ENCODE data around the gene SLC35G4.
"Not testable (repeated sequence)": the region's sequence is repeated elsewhere in the genome, so short reads cannot be mapped to it uniquely, and the experiment has no call there.

Gene SLC35G4

DNA sequence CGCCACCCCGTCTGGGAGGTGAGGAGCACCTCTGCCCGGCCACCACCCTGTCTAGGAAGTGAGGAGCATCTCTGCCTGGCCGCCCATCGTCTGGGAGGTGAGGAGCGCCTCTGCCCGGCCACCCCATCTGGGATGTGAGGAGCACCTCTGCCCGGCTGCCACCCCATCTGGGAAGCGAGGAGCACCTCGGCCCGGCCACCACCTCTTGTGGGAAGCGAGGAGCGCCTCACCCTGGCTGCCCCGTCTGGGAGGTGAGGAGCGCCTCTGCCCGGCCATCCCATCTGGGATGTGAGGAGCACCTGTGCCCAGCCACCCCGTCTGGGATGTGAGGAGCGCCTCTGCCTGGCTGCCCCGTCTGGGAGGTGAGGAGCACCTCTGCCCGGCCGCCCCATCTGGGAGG is 4.6 kb downstream of the SLC35G4 start:
- not testable (repeated sequence) for DNase-seq (ENCODE audit: low read depth)

- not testable (repeated sequence) for DNase-seq (ENCODE audit: low read depth)
Observed at GRCh38 chr18:11614981-11615380, 5.6 kb downstream of the SLC35G4 start.

DNA sequence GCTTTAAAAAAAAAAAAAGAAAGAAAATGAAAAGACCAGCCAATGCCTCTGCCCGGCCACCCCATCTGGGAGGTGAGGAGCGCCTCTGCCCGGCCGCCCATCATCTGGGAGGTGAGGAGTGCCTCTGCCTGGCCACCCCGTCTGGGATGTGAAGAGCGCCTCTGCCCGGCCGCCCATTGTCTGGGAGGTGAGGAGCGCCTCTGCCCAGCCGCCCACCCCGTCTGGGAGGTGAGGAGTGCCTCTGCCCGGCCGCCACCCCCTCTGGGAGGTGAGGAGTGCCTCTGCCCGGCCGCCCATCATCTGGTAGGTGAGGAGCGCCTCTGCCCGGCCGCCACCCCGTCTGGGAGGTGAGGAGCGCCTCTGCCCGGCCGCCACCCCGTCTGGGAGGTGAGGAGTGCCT is 37.9 kb downstream of the SLC35G4 start:
- not testable (repeated sequence) for DNase-seq (ENCODE audit: low read depth)

- not testable (repeated sequence) for DNase-seq (ENCODE audit: low read depth)
Observed at GRCh38 chr18:11647804-11648203, 38.4 kb downstream of the SLC35G4 start.

DNA sequence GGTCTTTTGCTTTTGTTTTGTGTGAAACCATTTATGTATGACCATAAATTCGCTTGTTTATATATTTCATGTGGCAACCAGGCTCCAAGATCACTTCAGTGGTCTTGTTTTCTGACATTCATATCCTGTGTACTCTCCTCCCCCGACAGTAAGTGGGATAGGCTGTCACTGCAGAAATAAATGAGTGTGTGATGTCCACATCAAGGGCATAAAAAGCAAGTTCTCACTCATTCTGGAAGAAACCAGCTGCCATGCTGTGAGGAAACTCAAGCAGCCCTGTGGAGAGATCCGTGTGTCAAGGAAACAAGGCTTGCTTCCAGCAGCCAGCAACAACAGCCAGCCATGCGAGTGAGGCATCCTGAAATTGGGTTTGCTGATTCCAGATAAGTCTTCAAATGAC is 40.4 kb downstream of the SLC35G4 start:
- no peak for DNase-seq (ENCODE audit: low read depth)

DNA sequence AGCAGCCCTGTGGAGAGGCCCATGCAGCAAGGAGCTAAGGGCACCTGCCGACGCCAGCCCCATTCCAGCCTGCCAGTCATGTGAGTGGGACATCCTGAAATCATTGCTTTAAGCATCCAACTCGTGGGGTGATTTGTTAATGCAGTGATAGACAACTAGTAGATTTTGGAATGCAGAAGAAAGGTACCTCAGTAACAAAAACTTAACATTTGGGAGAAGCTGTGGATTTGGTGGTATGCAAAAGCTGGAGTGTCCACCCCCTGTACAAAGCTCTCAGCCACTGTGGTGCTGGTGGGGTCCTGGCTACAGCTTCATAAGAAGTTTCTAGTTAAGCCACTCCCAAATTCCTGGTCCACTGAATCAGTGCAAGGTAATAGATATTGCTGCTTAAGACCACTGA is 42.5 kb downstream of the SLC35G4 start:
- no peak for DNase-seq (ENCODE audit: low read depth)

DNA sequence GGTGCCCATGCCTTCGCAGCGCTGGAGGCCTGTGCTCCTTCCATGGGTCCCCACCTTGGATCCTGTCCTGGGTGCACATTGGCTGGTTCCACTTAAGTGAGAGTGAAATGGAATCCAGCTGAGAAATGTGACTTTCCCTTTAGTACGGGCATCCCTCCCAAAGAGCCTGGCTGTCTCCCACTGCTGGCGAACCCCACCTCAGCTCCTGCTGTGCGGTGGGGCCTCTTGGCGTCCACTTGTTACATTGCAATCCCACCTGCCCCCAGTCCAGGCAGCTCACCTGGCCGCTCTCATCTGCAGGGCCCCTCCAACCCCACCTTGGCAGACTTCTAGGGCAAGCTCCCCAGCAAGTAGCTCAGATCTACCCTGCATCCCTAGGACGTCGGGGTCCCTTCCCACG is 44.1 kb downstream of the SLC35G4 start:
- DNase-seq (ENCODE audit: low read depth): no peak

DNA sequence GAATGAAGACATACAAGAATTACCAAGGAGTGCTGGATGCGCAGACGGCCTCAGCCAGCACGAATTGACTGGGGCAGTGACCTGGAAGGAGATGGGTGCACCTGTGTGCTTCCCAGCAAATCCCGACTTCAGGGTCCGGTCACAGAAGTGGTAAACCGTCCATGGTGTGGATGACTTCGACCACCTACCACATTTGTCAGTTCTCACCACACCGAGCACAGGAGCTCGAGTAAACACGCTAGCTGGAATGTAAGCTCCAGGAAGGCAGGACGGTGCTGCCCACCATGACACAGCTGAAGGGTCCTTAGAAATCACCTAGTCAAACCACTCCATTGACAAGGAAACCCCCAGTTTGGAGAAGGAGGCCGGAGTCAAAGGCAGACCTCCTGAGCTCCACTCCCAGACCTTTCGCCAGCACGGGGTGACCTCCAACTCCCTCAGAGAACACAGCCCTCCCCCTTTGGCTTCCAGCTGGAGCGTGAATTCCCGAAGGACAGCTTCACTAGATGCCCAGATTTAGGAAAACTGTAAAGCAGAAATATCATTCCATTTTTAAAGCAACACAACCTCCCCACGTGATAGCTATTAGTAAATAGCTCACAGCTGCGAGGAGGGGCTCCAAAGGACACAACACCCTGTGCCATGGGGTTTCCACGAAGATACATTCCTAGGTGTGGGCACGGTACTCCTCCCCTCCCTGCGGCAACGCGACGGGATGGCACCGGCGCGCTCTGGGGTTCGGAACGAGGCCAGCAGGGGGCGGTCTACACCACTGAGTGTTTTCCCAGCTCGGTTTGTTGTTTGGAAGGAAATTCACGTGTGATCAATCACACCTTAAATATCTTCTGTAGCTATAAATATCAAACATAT is 45.6 kb downstream of the SLC35G4 start:
- no peak for DNase-seq (ENCODE audit: low read depth)

- DNase-seq (ENCODE audit: low read depth): no peak
Observed at GRCh38 chr18:11655606-11655932, 46.2 kb downstream of the SLC35G4 start.

- DNase-seq (ENCODE audit: low read depth): no peak
Observed at GRCh38 chr18:11657152-11657551, 47.8 kb downstream of the SLC35G4 start.

- no peak for DNase-seq (ENCODE audit: low read depth)
Observed at GRCh38 chr18:11657554-11657953, 48.2 kb downstream of the SLC35G4 start.

GRCh38 chr18:11658019-11658418 is 48.6 kb downstream of the SLC35G4 start:
- DNase-seq (ENCODE audit: low read depth): no peak

GRCh38 chr18:11658989-11659388 is 49.6 kb downstream of the SLC35G4 start:
- no peak for DNase-seq (ENCODE audit: low read depth)
